Measurements from ENCODE around the gene CHGA.

The CHGA gene

GRCh38 chr14:92895352-92895878, 27.5 kb upstream of the CHGA start:
- H3K27ac Mint-ChIP-seq, result no peak overlapping the region
- peaks cover 20 to 36% of the 10 kb centered on the region in 2 donors for H3K9me3 Mint-ChIP-seq
- H3K4me1 Mint-ChIP-seq, result peaks cover 20% of the 10 kb centered on the region
- no peak overlapping the region for H3K4me3 Mint-ChIP-seq
- DNase-seq, result no peak
- peaks cover 30% of the 10 kb centered on the region for H3K27me3 Mint-ChIP-seq
- no peak for ATAC-seq

- DNase-seq, result peak; percentile 3 to 41
- H3K9me3 Mint-ChIP-seq, result peaks cover 14 to 28% of the 10 kb centered on the region in 2 donors
- peaks cover 28% of the 10 kb centered on the region for H3K4me1 Mint-ChIP-seq
- peaks cover 41% of the 10 kb centered on the region for H3K27me3 Mint-ChIP-seq
- peak overlapping the region in 1 of 2 donors; percentile 64 for H3K27ac Mint-ChIP-seq
- H3K4me3 Mint-ChIP-seq, result peak overlapping the region; percentile 63 to 68
- peak; percentile 95 for ATAC-seq
These were observed 24.9 kb upstream of the CHGA start for GRCh38 chr14:92897922-92898565.

- DNase-seq (no peak), ATAC-seq (peak; percentile 27)
- H3K27ac Mint-ChIP-seq, result peak overlapping the region in 1 of 2 donors; percentile 42
- peaks cover 34% of the 10 kb centered on the region for H3K4me1 Mint-ChIP-seq
- H3K9me3 Mint-ChIP-seq, result peaks cover 8 to 22% of the 10 kb centered on the region in 2 donors
- peak overlapping the region in 1 of 2 donors; percentile 63 for H3K4me3 Mint-ChIP-seq
- H3K27me3 Mint-ChIP-seq, result peaks cover 44% of the 10 kb centered on the region
These were observed 24.3 kb upstream of the CHGA start for GRCh38 chr14:92898566-92899131.

- ATAC-seq, result no peak
- H3K4me1 Mint-ChIP-seq, result peaks cover 36% of the 10 kb centered on the region
- H3K27ac Mint-ChIP-seq, result no peak overlapping the region
- peaks cover 36% of the 10 kb centered on the region for H3K27me3 Mint-ChIP-seq
- H3K4me3 Mint-ChIP-seq, result no peak overlapping the region
- DNase-seq, result no peak
- H3K9me3 Mint-ChIP-seq, result peaks cover 0 to 10% of the 10 kb centered on the region in 2 donors
These were observed 22.3 kb upstream of the CHGA start for GRCh38 chr14:92900660-92901059.

GRCh38 chr14:92902191-92902590, 20.8 kb upstream of the CHGA start:
- H3K27ac Mint-ChIP-seq, result no peak overlapping the region

GRCh38 chr14:92902726-92903125, 20.2 kb upstream of the CHGA start:
- peak overlapping the region in 1 of 2 donors; percentile 47 for H3K4me3 Mint-ChIP-seq
- H3K27me3 Mint-ChIP-seq, result peaks cover 19% of the 10 kb centered on the region
- H3K27ac Mint-ChIP-seq, result peak overlapping the region in 1 of 2 donors; percentile 72
- DNase-seq (no peak), ATAC-seq (no peak)
- H3K4me1 Mint-ChIP-seq, result peaks cover 28% of the 10 kb centered on the region
- peaks cover 0 to 10% of the 10 kb centered on the region in 2 donors for H3K9me3 Mint-ChIP-seq

More at GRCh38 chr14:92902191-92902590, 20.8 kb upstream of the CHGA start:
- DNase-seq (no peak), ATAC-seq (no peak)
- H3K4me1 Mint-ChIP-seq, result peaks cover 34% of the 10 kb centered on the region
- H3K4me3 Mint-ChIP-seq, result no peak overlapping the region
- peaks cover 25% of the 10 kb centered on the region for H3K27me3 Mint-ChIP-seq
- peaks cover 0 to 10% of the 10 kb centered on the region in 2 donors for H3K9me3 Mint-ChIP-seq

GRCh38 chr14:92903359-92903758, 19.6 kb upstream of the CHGA start:
- DNase-seq (peak in 1 of 2 donors; percentile 15), ATAC-seq (peak; percentile 50)
- Mint-ChIP-seq H3K4me1 (peaks cover 22% of the 10 kb centered on the region), H3K27ac (peak overlapping the region in 1 of 2 donors; percentile 65), H3K4me3 (no peak overlapping the region), H3K9me3 (peaks cover 0 to 10% of the 10 kb centered on the region in 2 donors), H3K27me3 (peaks cover 15% of the 10 kb centered on the region)

- ATAC-seq (no peak), DNase-seq (no peak)
- Mint-ChIP-seq H3K27ac (no peak overlapping the region), H3K4me3 (no peak overlapping the region), H3K27me3 (peaks cover 15% of the 10 kb centered on the region), H3K9me3 (no peaks in the 10 kb centered on the region), H3K4me1 (peaks cover 16% of the 10 kb centered on the region)
These were observed 17.3 kb upstream of the CHGA start for GRCh38 chr14:92905667-92906066.

GRCh38 chr14:92906420-92906819, 16.5 kb upstream of the CHGA start:
- ATAC-seq, result no peak
- Mint-ChIP-seq H3K4me1 (peaks cover 16% of the 10 kb centered on the region), H3K4me3 (no peak overlapping the region), H3K9me3 (no peaks in the 10 kb centered on the region), H3K27me3 (peaks cover 15% of the 10 kb centered on the region), H3K27ac (no peak overlapping the region)
- no peak for DNase-seq

- DNase-seq (no peak), ATAC-seq (no peak)
- peaks cover 16% of the 10 kb centered on the region for H3K4me1 Mint-ChIP-seq
- H3K4me3 Mint-ChIP-seq, result no peak overlapping the region
- peaks cover 15% of the 10 kb centered on the region for H3K27me3 Mint-ChIP-seq
- H3K9me3 Mint-ChIP-seq, result no peaks in the 10 kb centered on the region
- H3K27ac Mint-ChIP-seq, result no peak overlapping the region
These were observed 16.1 kb upstream of the CHGA start for GRCh38 chr14:92906823-92907222.

- ATAC-seq (no peak), DNase-seq (no peak)
- no peak overlapping the region for H3K27ac Mint-ChIP-seq
- H3K4me3 Mint-ChIP-seq, result no peak overlapping the region
- H3K4me1 Mint-ChIP-seq, result peaks cover 15% of the 10 kb centered on the region
- no peaks in the 10 kb centered on the region for H3K9me3 Mint-ChIP-seq
- H3K27me3 Mint-ChIP-seq, result peaks cover 11% of the 10 kb centered on the region
These were observed 15.5 kb upstream of the CHGA start for GRCh38 chr14:92907316-92907911.

GRCh38 chr14:92914087-92914656, 8.8 kb upstream of the CHGA start:
- DNase-seq, result peak in 1 of 2 donors; percentile 23

GRCh38 chr14:92916201-92916600, 6.7 kb upstream of the CHGA start:
- H3K9me3 Mint-ChIP-seq, result peaks cover 0 to 6% of the 10 kb centered on the region in 2 donors
- DNase-seq (no peak), ATAC-seq (no peak)
- no peaks in the 10 kb centered on the region for H3K4me1 Mint-ChIP-seq
- H3K27me3 Mint-ChIP-seq, result peaks cover 38% of the 10 kb centered on the region
- no peak overlapping the region for H3K4me3 Mint-ChIP-seq
- no peak overlapping the region for H3K27ac Mint-ChIP-seq

More at GRCh38 chr14:92914087-92914656, 8.8 kb upstream of the CHGA start:
- no peak for ATAC-seq
- Mint-ChIP-seq H3K4me3 (no peak overlapping the region), H3K4me1 (no peaks in the 10 kb centered on the region), H3K9me3 (peaks cover 0 to 2% of the 10 kb centered on the region in 2 donors), H3K27ac (no peak overlapping the region), H3K27me3 (peaks cover 21% of the 10 kb centered on the region)

- no peaks in the 10 kb centered on the region for H3K4me1 Mint-ChIP-seq
- no peak overlapping the region for H3K4me3 Mint-ChIP-seq
- peaks cover 49% of the 10 kb centered on the region for H3K27me3 Mint-ChIP-seq
- H3K27ac Mint-ChIP-seq, result no peak overlapping the region
- ATAC-seq (no peak), DNase-seq (no peak)
- H3K9me3 Mint-ChIP-seq, result peaks cover 0 to 6% of the 10 kb centered on the region in 2 donors
These were observed 5.7 kb upstream of the CHGA start for GRCh38 chr14:92917041-92917940.

- Mint-ChIP-seq H3K4me3 (no peak overlapping the region), H3K9me3 (peaks cover 0 to 6% of the 10 kb centered on the region in 2 donors), H3K4me1 (no peaks in the 10 kb centered on the region), H3K27ac (no peak overlapping the region), H3K27me3 (peaks cover 56% of the 10 kb centered on the region)
- ATAC-seq (no peak), DNase-seq (no peak)
These were observed 5.0 kb upstream of the CHGA start for GRCh38 chr14:92917956-92918355.
